LNCaP clone FGC (cell line): Measurements from ENCODE around the gene RBBP6.
A peak's percentile ranks its signal among the peaks of the same experiment; 100 is the strongest.

Source experiments
- DNase-seq: peaks from one replicate; pipeline ENCODE4 v3.0.0-alpha.2; 2011; ENCODE audit warnings: low read depth
- H3K4me3 ChIP-seq: 2 replicates; pipeline ENCODE4 v1.5.1; 2011; ENCODE audit warnings: mild to moderate bottlenecking, low read depth, low read length, control low read depth
- CTCF ChIP-seq: IDR thresholded peaks from 2 replicates; pipeline ENCODE4 v1.5.1; 2012; ENCODE audit warnings: mild to moderate bottlenecking; ENCODE audit not compliant: control insufficient read depth, insufficient read depth; ENCODE audit errors: extremely low read depth

Gene RBBP6

GRCh38 chr16:24577167-24577566 lies 37.8 kb downstream of the RBBP6 start:
- H3K4me3 ChIP-seq, result no peak overlapping the region
- TF ChIP-seq CTCF, result no peak
- DNase-seq, result no peak

- no peak for DNase-seq
- peak; percentile 55 for TF ChIP-seq CTCF
- H3K4me3 ChIP-seq, result no peak overlapping the region
Measured at GRCh38 chr16:24580665-24581064, 41.3 kb downstream of the RBBP6 start.

- TF ChIP-seq CTCF, result no peak
- no peak overlapping the region for H3K4me3 ChIP-seq
- DNase-seq, result no peak
Measured at GRCh38 chr16:24583494-24583893, 44.1 kb downstream of the RBBP6 start.

GRCh38 chr16:24589997-24590396 lies 50.6 kb downstream of the RBBP6 start:
- no peak overlapping the region for H3K4me3 ChIP-seq
- no peak for TF ChIP-seq CTCF
- no peak for DNase-seq

GRCh38 chr16:24598777-24599437 lies 59.5 kb downstream of the RBBP6 start:
- no peak for DNase-seq
- H3K4me3 ChIP-seq, result no peak overlapping the region
- no peak for TF ChIP-seq CTCF

GRCh38 chr16:24609417-24609739 lies 70.0 kb downstream of the RBBP6 start:
- TF ChIP-seq CTCF, result no peak
- DNase-seq, result no peak
- H3K4me3 ChIP-seq, result no peak overlapping the region

- no peak for TF ChIP-seq CTCF
- no peak overlapping the region for H3K4me3 ChIP-seq
- peak; percentile 1 for DNase-seq
Measured at GRCh38 chr16:24609740-24610415, 70.5 kb downstream of the RBBP6 start.
